Stimulated activated CD4-positive, alpha-beta T cell treated with anti-CD3 and anti-CD28 coated beads, Interleukin-1b, Interleukin-23, amount 100 ng/mL, for 1 hour (primary cell): ENCODE results near the gene CYP2R1.
"Not testable (repeated sequence)": the region's sequence is repeated elsewhere in the genome, so short reads cannot be mapped to it uniquely, and the experiment has no call there.

Source experiments
- DNase-seq, 2 donors: peaks; one replicate each; pipeline ENCODE4 v3.0.0-alpha.2; 2020; ENCODE audit warnings: low read depth in 2 of 2

The CYP2R1 gene

GRCh38 chr11:14891143-14892035 is 642 bp downstream of the CYP2R1 start:
- DNase-seq, result peak; percentile 59 to 66

- DNase-seq, result no peak
Observed at GRCh38 chr11:14886513-14886912, 5.5 kb downstream of the CYP2R1 start.

GRCh38 chr11:14884667-14885273 is 7.3 kb downstream of the CYP2R1 start:
- no peak for DNase-seq

- not testable (repeated sequence) for DNase-seq
Observed at GRCh38 chr11:14883683-14884082, 8.3 kb downstream of the CYP2R1 start.

- no peak for DNase-seq
Observed at GRCh38 chr11:14882196-14882595, 9.8 kb downstream of the CYP2R1 start.

GRCh38 chr11:14881576-14882193 is 10.3 kb downstream of the CYP2R1 start:
- DNase-seq, result no peak

- no peak for DNase-seq
Observed at GRCh38 chr11:14875163-14875562, 16.9 kb downstream of the CYP2R1 start.

- DNase-seq, result no peak
Observed at GRCh38 chr11:14873632-14874031, 18.4 kb downstream of the CYP2R1 start.

- no peak for DNase-seq
Observed at GRCh38 chr11:14872032-14872431, 20.0 kb downstream of the CYP2R1 start.

GRCh38 chr11:14863775-14864174 is 28.3 kb downstream of the CYP2R1 start:
- DNase-seq, result not testable (repeated sequence)

GRCh38 chr11:14861680-14862079 is 30.4 kb downstream of the CYP2R1 start:
- DNase-seq, result no peak

GRCh38 chr11:14860511-14860910 is 31.5 kb downstream of the CYP2R1 start:
- DNase-seq, result no peak

- DNase-seq, result no peak
Observed at GRCh38 chr11:14858404-14858803, 33.6 kb downstream of the CYP2R1 start.

GRCh38 chr11:14857621-14858020 is 34.4 kb downstream of the CYP2R1 start:
- DNase-seq, result no peak

GRCh38 chr11:14855890-14856289 is 36.1 kb downstream of the CYP2R1 start:
- DNase-seq, result no peak

- DNase-seq, result no peak
Observed at GRCh38 chr11:14854057-14854456, 38.0 kb downstream of the CYP2R1 start.

- DNase-seq, result no peak
Observed at GRCh38 chr11:14852571-14853177, 39.4 kb downstream of the CYP2R1 start.

- no peak for DNase-seq
Observed at GRCh38 chr11:14842002-14842401, 50.0 kb downstream of the CYP2R1 start.

GRCh38 chr11:14835496-14836492 is 56.2 kb downstream of the CYP2R1 start:
- no peak for DNase-seq
